GM12878 (cell line): Measurements from ENCODE around the gene SORCS1. TPM values are rescaled to one million over a fixed set of nuclear protein-coding genes. Genes with fewer than 3 reads are reported as not detected.

Experiments used
- ATAC-seq: fragments of 200-7000 bp; cut with Tn5 transposase; 3 replicates; pipeline ENCODE4 v1.9.1; 2020; ENCODE audit warnings: mild to moderate bottlenecking, moderate library complexity
- BruUV-seq: library from RNA; stranded (reverse); fragments of 400-500 nt; replicated peaks from 2 replicates; lab custom pipeline; 2021; lab: Mats Ljungman, UMichigan
- CTCF ChIA-PET: fragments of 300-600 bp; sonication (Branson Sonifier 250); formaldehyde crosslinking; extraction: SDS; loops from one replicate; lab custom pipeline; 2021; ENCODE audit warnings: inconsistent platforms; lab: Yijun Ruan, JAX
- POLR2A ChIA-PET: fragments of 350-600 bp; formaldehyde crosslinking; extraction: SDS; loops from one replicate; lab custom pipeline; 2021; ENCODE audit warnings: inconsistent platforms; lab: Charles Lee
- RAD21 ChIA-PET: fragments of 300-600 bp; sonication (Branson Sonifier 250); formaldehyde crosslinking; loops from one replicate; lab custom pipeline; 2023; ENCODE audit warnings: antibody characterized with exemption; ENCODE audit not compliant: unreplicated experiment; lab: Charles Lee
- SMC1A ChIA-PET: fragments of 300-600 bp; sonication (Branson Sonifier 250); formaldehyde crosslinking; loops from one replicate; lab custom pipeline; 2023; ENCODE audit not compliant: unreplicated experiment, uncharacterized antibody; lab: Charles Lee
- DNase-seq: peaks from one replicate; pipeline ENCODE4 v3.0.0-alpha.2; 2011; ENCODE audit warnings: low read depth, low spot score
- FAIRE-seq: peaks from 3 replicates; lab custom pipeline; 2011; peaks lifted over from hg19 to GRCh38; lab: Jason Lieb, UNC
- H2AFZ ChIP-seq: 2 replicates; pipeline ENCODE4 v1.6.0; 2011; ENCODE audit warnings: low read depth, low read length, control low read depth; ENCODE audit not compliant: control insufficient read depth
- H3K27ac ChIP-seq: 2 replicates; pipeline ENCODE4 v1.5.1; 2011; ENCODE audit warnings: control low read depth; ENCODE audit not compliant: control insufficient read depth, insufficient read depth
- H3K27me3 ChIP-seq, 2 experiments: replicated peaks in 1 of 2; 2 replicates each; pipeline versions ENCODE4 v1.6.0 to v1.6.1; 2011; ENCODE audit warnings: low read length in 1 of 2; ENCODE audit not compliant: control insufficient read depth in 2 of 2, insufficient read depth in 2 of 2
- H3K36me3 ChIP-seq, 2 experiments: 2 replicates each; pipeline ENCODE4 v1.5.1; 2011; ENCODE audit warnings: low read length in 1 of 2; ENCODE audit not compliant: control insufficient read depth in 2 of 2, insufficient read depth in 2 of 2
- H3K4me1 ChIP-seq: 2 replicates; pipeline ENCODE4 v1.6.1; 2011; ENCODE audit warnings: mild to moderate bottlenecking, low read length, moderate library complexity, mixed read lengths; ENCODE audit not compliant: control insufficient read depth, insufficient read depth
- H3K4me2 ChIP-seq: 2 replicates; pipeline ENCODE4 v1.6.0; 2011; ENCODE audit warnings: control low read depth; ENCODE audit not compliant: control insufficient read depth, insufficient read depth
- H3K4me3 ChIP-seq: fragments of 200-600 bp; sonication (generic); 2 replicates; pipeline ENCODE4 v1.5.1; 2016
- H3K79me2 ChIP-seq: 2 replicates; pipeline ENCODE4 v1.6.0; 2011; ENCODE audit warnings: low read length; ENCODE audit not compliant: control insufficient read depth, insufficient read depth
- H3K9ac ChIP-seq: 2 replicates; pipeline ENCODE4 v1.8.0; 2011; ENCODE audit warnings: low read length, control low read depth, mixed read lengths; ENCODE audit not compliant: control insufficient read depth, insufficient read depth
- H3K9me3 ChIP-seq: replicated peaks from 3 replicates; pipeline ENCODE4 v1.5.1; 2011; ENCODE audit warnings: mild to moderate bottlenecking, low read length; ENCODE audit not compliant: control insufficient read depth, insufficient read depth
- H4K20me1 ChIP-seq: 2 replicates; pipeline ENCODE4 v1.6.0; 2011; ENCODE audit not compliant: control insufficient read depth, insufficient read depth
- CBX3 ChIP-seq: fragments of 200-600 bp; sonication (generic); IDR thresholded peaks from 2 replicates; pipeline ENCODE4 v1.6.1; 2016; ENCODE audit warnings: low read depth, borderline replicate concordance
- EED ChIP-seq: sonication (generic); IDR thresholded peaks from 2 replicates; pipeline ENCODE4 v1.6.1; 2016; ENCODE audit warnings: antibody characterized with exemption, low read depth
- HCFC1 ChIP-seq: fragments of 150-350 bp; IDR thresholded peaks from 2 replicates; pipeline ENCODE4 v1.6.1; 2014; ENCODE audit warnings: low read length
- MLLT1 ChIP-seq: fragments of 450-650 bp; IDR thresholded peaks from 2 replicates; pipeline ENCODE4 v1.6.1; 2016; ENCODE audit warnings: mild to moderate bottlenecking
- NFIC ChIP-seq: IDR thresholded peaks from 2 replicates; pipeline ENCODE4 v1.6.1; 2012; ENCODE audit warnings: low read depth, mild to moderate bottlenecking, inconsistent platforms, low read length, moderate library complexity
- PML ChIP-seq: IDR thresholded peaks from 2 replicates; pipeline ENCODE4 v1.6.1; 2012; ENCODE audit warnings: low read length, inconsistent platforms
- POLR2AphosphoS5 ChIP-seq: IDR thresholded peaks from 2 replicates; pipeline ENCODE4 v1.6.1; 2011; ENCODE audit warnings: mild to moderate bottlenecking, low read length, inconsistent platforms
- RELA ChIP-seq: fragments of 450-650 bp; IDR thresholded peaks from 2 replicates; pipeline ENCODE4 v1.8.0; 2014; ENCODE audit warnings: borderline replicate concordance; ENCODE audit not compliant: partially characterized antibody
- RUNX3 ChIP-seq: IDR thresholded peaks from 2 replicates; pipeline ENCODE4 v1.6.1; 2012; ENCODE audit warnings: low read length, inconsistent platforms
- SKIL ChIP-seq: fragments of 450-650 bp; IDR thresholded peaks from 2 replicates; pipeline ENCODE4 v1.6.1; 2017; ENCODE audit warnings: mild to moderate bottlenecking, low read depth, inconsistent platforms; ENCODE audit not compliant: poor library complexity, severe bottlenecking
- YY1 ChIP-seq: IDR thresholded peaks from 2 replicates; pipeline ENCODE4 v1.6.1; 2011; ENCODE audit warnings: low read depth, mild to moderate bottlenecking, low read length
- ZBTB33 ChIP-seq: fragments of 450-650 bp; IDR thresholded peaks from 2 replicates; pipeline ENCODE4 v1.6.1; 2017; ENCODE audit warnings: mild to moderate bottlenecking
- ZNF24 ChIP-seq: fragments of 450-650 bp; IDR thresholded peaks from 2 replicates; pipeline ENCODE4 v1.6.1; 2017; ENCODE audit warnings: antibody characterized with exemption, mild to moderate bottlenecking
- WGBS: methylation state at CpG from one replicate; pipeline ENCODE4 v1.1.6; 2016; ENCODE audit warnings: low lambda C conversion rate; ENCODE audit not compliant: insufficient replicate concordance, insufficient coverage; ENCODE audit errors: missing lambda C conversion rate; 5-methylcytosine and 5-hydroxymethylcytosine counted together
- in situ Hi-C: fragments of 300-500 bp; cut with MboI; formaldehyde crosslinking; loops from 9 replicates; pipeline ENCODE4 v1.14.3; 2018; ENCODE audit warnings: mixed read lengths
- intact Hi-C: fragments of 100-400 bp; cut with micrococcal nuclease; formaldehyde crosslinking; loops from one replicate; pipeline ENCODE4 v1.14.2; 2022; ENCODE audit not compliant: unreplicated experiment
- polyA plus RNA-seq, 11 experiments: library from polyadenylated mRNA; depleted of rRNA in 4 of 11; unstranded in 6 of 11; stranded (reverse) in 5 of 11; fragments of >200 nt; fragmentation: Nextera tagmentation in 4 of 11; fragmentation: Illumina TruSeq in 1 of 11; extraction: Ambion mirVana in 4 of 11; extraction: Trizol in 1 of 11; gene quantifications; 1 replicate in 1 of 11; 2 replicates in 10 of 11; pipeline versions ENCODE4 v1.2.1 to v1.2.3, GENCODE V29; 2011 to 2016; ENCODE audit warnings: inconsistent platforms in 2 of 11, missing spikeins in 2 of 11, low read depth in 1 of 11
- total RNA-seq, 4 experiments: library from RNA; depleted of rRNA in 3 of 4; stranded (reverse); fragments of >200 nt in 3 of 4; fragmentation: Illumina TruSeq in 1 of 4; extraction: Trizol in 1 of 4; gene quantifications; 2 replicates each; pipeline versions ENCODE4 v1.2.1 to v1.2.3, GENCODE V29; 2013 to 2021
- TF ChIP-seq, protein P1 (sequence below): fragments of 450-650 bp; IDR thresholded peaks from 2 replicates; pipeline ENCODE4 v1.6.1; 2017; ENCODE audit warnings: borderline replicate concordance
- TF ChIP-seq, protein P2 (sequence below): IDR thresholded peaks from 2 replicates; pipeline ENCODE4 v1.6.1; 2011; ENCODE audit warnings: low read depth, mild to moderate bottlenecking, low read length, moderate library complexity, borderline replicate concordance; ENCODE audit errors: extremely low read depth

Gene SORCS1
- total and polyA plus RNA-seq, 10 of the 15 experiments (the other 5 are each of a cell fraction or from before 2014, with no cell fraction given), result 0.02 to 9.6 (median 0.06) TPM; not detected in 3

DNA sequence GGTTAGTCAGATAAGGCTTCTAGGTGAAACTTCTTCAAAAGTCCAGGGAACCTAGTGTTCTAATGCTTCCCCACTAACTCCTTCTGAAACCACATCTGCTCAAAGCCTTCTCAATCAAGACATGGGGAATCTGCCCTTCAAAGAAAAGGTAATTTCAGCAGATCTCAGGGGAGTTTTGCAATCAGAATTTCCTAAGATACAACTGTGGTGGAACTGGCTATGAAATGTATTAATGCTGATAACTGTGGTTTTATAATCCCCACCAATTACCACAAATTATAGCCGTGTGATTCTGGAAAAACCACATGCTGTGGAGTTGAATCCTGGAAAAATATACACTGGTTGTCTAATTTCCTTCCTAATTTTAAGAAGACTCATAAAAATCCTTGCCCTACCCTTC, 233.8 kb downstream of the SORCS1 start:
- FAIRE-seq, result no peak

More for the DNA sequence above, 233.8 kb downstream of the SORCS1 start:
- peak overlapping the region; percentile 46 for H3K4me2 ChIP-seq
- H3K4me1 ChIP-seq, result peaks cover 43% of the 10 kb centered on the region
- peak overlapping the region; percentile 21; the same call in 1 of the 2 replicates for H3K4me3 ChIP-seq
- BruUV-seq, result no TSS peak
- in situ Hi-C loops, result no loop called here
- no peaks in the 10 kb centered on the region for H3K79me2 ChIP-seq
- H3K9ac ChIP-seq, result peak overlapping the region; percentile 35; the same call in 1 of the 2 replicates
- CTCF ChIA-PET, result interaction anchor here (1.0 to 2.0 kb wide), 5 partner anchors 9 to 224 kb away, joined by 3 to 7 read pairs (median 3); no protein-coding TSS in a partner anchor
- no peaks in the 10 kb centered on the region for H4K20me1 ChIP-seq
- H3K36me3 ChIP-seq, result no peaks in the 10 kb centered on the region
- POLR2A ChIA-PET, result interaction anchor here (0.6 to 2.5 kb wide), 2 partner anchors 11 to 216 kb away, joined by 4 to 11 read pairs; no protein-coding TSS in a partner anchor
- TF ChIP-seq PML, result no peak
- no peak for TF ChIP-seq POLR2AphosphoS5
- no peak for TF ChIP-seq HCFC1
- no peak for TF ChIP-seq YY1
- TF ChIP-seq ZNF24, result no peak
- TF ChIP-seq CBX3, result no peak
- TF ChIP-seq, protein P1, sequence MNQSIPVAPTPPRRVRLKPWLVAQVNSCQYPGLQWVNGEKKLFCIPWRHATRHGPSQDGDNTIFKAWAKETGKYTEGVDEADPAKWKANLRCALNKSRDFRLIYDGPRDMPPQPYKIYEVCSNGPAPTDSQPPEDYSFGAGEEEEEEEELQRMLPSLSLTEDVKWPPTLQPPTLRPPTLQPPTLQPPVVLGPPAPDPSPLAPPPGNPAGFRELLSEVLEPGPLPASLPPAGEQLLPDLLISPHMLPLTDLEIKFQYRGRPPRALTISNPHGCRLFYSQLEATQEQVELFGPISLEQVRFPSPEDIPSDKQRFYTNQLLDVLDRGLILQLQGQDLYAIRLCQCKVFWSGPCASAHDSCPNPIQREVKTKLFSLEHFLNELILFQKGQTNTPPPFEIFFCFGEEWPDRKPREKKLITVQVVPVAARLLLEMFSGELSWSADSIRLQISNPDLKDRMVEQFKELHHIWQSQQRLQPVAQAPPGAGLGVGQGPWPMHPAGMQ, result no peak
- TF ChIP-seq, protein P2, sequence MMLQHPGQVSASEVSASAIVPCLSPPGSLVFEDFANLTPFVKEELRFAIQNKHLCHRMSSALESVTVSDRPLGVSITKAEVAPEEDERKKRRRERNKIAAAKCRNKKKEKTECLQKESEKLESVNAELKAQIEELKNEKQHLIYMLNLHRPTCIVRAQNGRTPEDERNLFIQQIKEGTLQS, result no peak
- no peak for TF ChIP-seq RELA
- peak; percentile 73; the same call in 1 of the 2 replicates for TF ChIP-seq RUNX3
- 0 out of 2 replicates have a peak, but pooled peaks have one; percentile 39 for TF ChIP-seq EED
- peak; percentile 38; the same call in 1 of the 2 replicates for TF ChIP-seq NFIC
- TF ChIP-seq SKIL, result no peak
- no peak for TF ChIP-seq MLLT1
- no peak for TF ChIP-seq ZBTB33
- peak overlapping the region; percentile 47 for H2AFZ ChIP-seq
- peak overlapping the region; percentile 74 for H3K27ac ChIP-seq
- ATAC-seq (peak; percentile 43), DNase-seq (no peak)
- RAD21 ChIA-PET, result interaction anchor here (1.0 to 1.8 kb wide), 5 partner anchors 8 to 66 kb away, joined by 5 to 8 read pairs (median 7); no protein-coding TSS in a partner anchor
- SMC1A ChIA-PET, result interaction anchor here (0.8 to 4.4 kb wide), 12 partner anchors 10 to 67 kb away, joined by 3 to 27 read pairs (median 6); no protein-coding TSS in a partner anchor
- 0% methylated on average over 1 of the region's 1 CpG for WGBS
- no peaks in the 10 kb centered on the region for H3K27me3 ChIP-seq
- H3K9me3 ChIP-seq, result no peaks in the 10 kb centered on the region; the same call in 2 of the 3 replicates
- intact Hi-C loops, result loop anchor here (5.0 kb wide), 2 partner anchors 133 to 1072 kb away; no protein-coding TSS in a partner anchor
